Panc1 (cell line): ENCODE data around the gene UIMC1. TPM values are rescaled to one million over a fixed set of nuclear protein-coding genes. Genes with fewer than 3 reads are reported as not detected.

ENCODE experiments used
- ATAC-seq: fragments of 200-7000 bp; cut with Tn5 transposase; 2 replicates; pipeline ENCODE4 v1.9.1; 2020; ENCODE audit warnings: mild to moderate bottlenecking, moderate library complexity
- BruUV-seq: library from RNA; stranded (reverse); fragments of 400-500 nt; replicated peaks from 2 replicates; lab custom pipeline; 2021; lab: Mats Ljungman, UMichigan
- CTCF ChIA-PET: fragments of 300-600 bp; sonication (Branson Sonifier 250); formaldehyde crosslinking; loops from one replicate; lab custom pipeline; 2022; ENCODE audit warnings: antibody characterized with exemption; lab: Charles Lee
- POLR2A ChIA-PET: fragments of 300-600 bp; sonication (Branson Sonifier 250); formaldehyde crosslinking; loops from one replicate; lab custom pipeline; 2022; ENCODE audit warnings: antibody characterized with exemption; lab: Charles Lee
- DNase-seq: peaks from one replicate; pipeline ENCODE4 v3.0.0-alpha.2; 2010; ENCODE audit warnings: low read depth, low spot score
- H3K27ac ChIP-seq: 2 replicates; pipeline ENCODE4 v1.5.1; 2011; ENCODE audit warnings: mild to moderate bottlenecking, low read length, inconsistent platforms
- H3K27me3 ChIP-seq: fragments of 200-500 bp; sonication (Bioruptor generic); 2 replicates; pipeline ENCODE4 v1.6.0; 2014; ENCODE audit warnings: low read length, inconsistent platforms; ENCODE audit not compliant: control insufficient read depth, insufficient read depth
- H3K36me3 ChIP-seq: fragments of 200-500 bp; sonication (Bioruptor generic); 2 replicates; pipeline ENCODE4 v1.5.1; 2014; ENCODE audit warnings: inconsistent platforms, mild to moderate bottlenecking, low read length, moderate library complexity; ENCODE audit not compliant: control insufficient read depth, insufficient read depth
- H3K4me1 ChIP-seq: 2 replicates; pipeline ENCODE4 v1.5.1; 2011; ENCODE audit warnings: inconsistent platforms, mild to moderate bottlenecking, low read length, moderate library complexity; ENCODE audit not compliant: control insufficient read depth, insufficient read depth
- H3K4me3 ChIP-seq, 2 experiments: 2 replicates each; pipeline ENCODE4 v1.5.1; 2011 to 2012; ENCODE audit warnings: low read depth in 2 of 2, low read length in 2 of 2, mild to moderate bottlenecking in 2 of 2, inconsistent platforms in 1 of 2, moderate library complexity in 1 of 2
- H3K9me3 ChIP-seq: fragments of 200-500 bp; sonication (Bioruptor generic); 2 replicates; pipeline ENCODE4 v1.5.1; 2014; ENCODE audit warnings: low read depth, mild to moderate bottlenecking, inconsistent platforms, low read length, moderate library complexity; ENCODE audit not compliant: control insufficient read depth, insufficient read depth
- CTCF ChIP-seq: fragments of 450-650 bp; IDR thresholded peaks from 2 replicates; pipeline ENCODE4 v1.5.1; 2017; ENCODE audit warnings: mild to moderate bottlenecking
- POLR2AphosphoS5 ChIP-seq: IDR thresholded peaks from 2 replicates; pipeline ENCODE4 v1.6.1; 2012; ENCODE audit warnings: mild to moderate bottlenecking, low read depth, low read length, moderate library complexity
- REST ChIP-seq, 2 experiments: IDR thresholded peaks; 2 replicates each; pipeline ENCODE4 v1.6.1; 2011 to 2012; ENCODE audit warnings: low read depth in 2 of 2, control low read depth in 1 of 2, low read length in 1 of 2, mild to moderate bottlenecking in 1 of 2, moderate library complexity in 1 of 2; ENCODE audit not compliant: insufficient read depth in 1 of 2
- SIN3A ChIP-seq: IDR thresholded peaks from 2 replicates; pipeline ENCODE4 v1.6.1; 2012; ENCODE audit warnings: low read depth, mild to moderate bottlenecking, low read length, moderate library complexity, borderline replicate concordance; ENCODE audit not compliant: insufficient read depth
- TCF7L2 ChIP-seq: IDR thresholded peaks from 2 replicates; pipeline ENCODE4 v1.6.1; 2011; ENCODE audit warnings: mild to moderate bottlenecking, low read depth, low read length, inconsistent platforms
- in situ Hi-C: cut with HindIII; loops from 2 replicates; pipeline ENCODE4 v1.10.0; 2016; ENCODE audit warnings: low sequenced_read_pairs, low pct_unique_long_range_greater_than_20kb
- intact Hi-C: fragments of 100-400 bp; cut with micrococcal nuclease; formaldehyde crosslinking; loops from one replicate; pipeline ENCODE4 v1.10.0; 2022; ENCODE audit not compliant: unreplicated experiment
- total RNA-seq: library from RNA; stranded (reverse); gene quantifications from one replicate; pipeline ENCODE4 v1.2.1, GENCODE V29; 2021; ENCODE audit not compliant: unreplicated experiment

UIMC1 gene
- total RNA-seq, 1 experiment from 2014 or later: 37.1 TPM

- peak within 1 kb of the TSS; percentile 92 for H3K27ac ChIP-seq
- DNase-seq (peak; percentile 67), ATAC-seq (peak; percentile 97)
- in situ Hi-C loops (no loop called here), intact Hi-C loops (no loop called here)
- POLR2A ChIA-PET: no interaction called here
- H3K36me3 ChIP-seq: peaks cover 4% of the 10 kb centered on the region; the same call in 1 of the 2 replicates
- CTCF ChIA-PET: no interaction called here
- BruUV-seq: TSS peak; percentile 85
- peaks cover 13% of the 10 kb centered on the region; the same call in 1 of the 2 replicates for H3K4me1 ChIP-seq
- H3K4me3 ChIP-seq: peak within 1 kb of the TSS; percentile 79 to 86
- H3K27me3 ChIP-seq: no peaks in the 10 kb centered on the region
- TF ChIP-seq SIN3A: peak; percentile 87; the same call in 1 of the 2 replicates
- no peak; the same call in 1 of the 2 replicates for TF ChIP-seq CTCF
- TF ChIP-seq REST (IDR thresholded peaks at IDR 0.05; ENCODE audit: insufficient read depth in 1 of 2, low read depth in 2 of 2, low read length in 1 of 2): no peak
- peak; percentile 94 for TF ChIP-seq POLR2AphosphoS5
- H3K9me3 ChIP-seq: no peaks in the 10 kb centered on the region
Measured at GRCh38 chr5:177022386-177023302, 16.1 kb upstream of the UIMC1 start, which contains the start of gene ZNF346. ZNF346 (plus strand) TSS chr5:177022696; CDS start chr5:177022739, 43 bp downstream.

GRCh38 chr5:177020033-177020432 lies 13.5 kb upstream of the UIMC1 start:
- ChIA-PET CTCF (no interaction called here), POLR2A (interaction anchor here (0.5 to 0.6 kb wide), 2 partner anchors 10 to 18 kb away, joined by 3 to 12 read pairs; no protein-coding TSS in a partner anchor)
- no peak for ATAC-seq
- Histone ChIP-seq H3K27me3 (no peaks in the 10 kb centered on the region), H3K36me3 (peaks cover 4% of the 10 kb centered on the region; the same call in 1 of the 2 replicates), H3K9me3 (no peaks in the 10 kb centered on the region), H3K4me1 (peaks cover 10% of the 10 kb centered on the region; the same call in 1 of the 2 replicates), H3K4me3 (no peak overlapping the region), H3K27ac (no peak overlapping the region)
- TF ChIP-seq POLR2AphosphoS5: no peak
- no peak for TF ChIP-seq REST (IDR thresholded peaks at IDR 0.05; ENCODE audit: insufficient read depth in 1 of 2, low read depth in 2 of 2, low read length in 1 of 2)
- TF ChIP-seq SIN3A: no peak
- no peak for TF ChIP-seq CTCF
- TF ChIP-seq TCF7L2: no peak
- intact Hi-C loops (no loop called here), in situ Hi-C loops (no loop called here)
- no TSS peak for BruUV-seq
- DNase-seq: no peak
